Keratinocyte (primary cell): ENCODE results near the gene C12orf75.

Experiments
- EZH2 ChIP-seq: IDR thresholded peaks from one replicate; pipeline ENCODE4 v1.6.1; 2012; ENCODE audit warnings: inconsistent platforms, mild to moderate bottlenecking, low read length, moderate library complexity
- TF ChIP-seq, protein P1 (sequence below), 3 experiments: IDR thresholded peaks in 1 of 3; conservative IDR thresholded peaks in 1 of 3; optimal IDR thresholded peaks in 1 of 3; 2 replicates in 2 of 3; 3 replicates in 1 of 3; pipeline versions ENCODE3 to v1.5.1; 2011; ENCODE audit warnings: low read length in 3 of 3, mild to moderate bottlenecking in 3 of 3, moderate library complexity in 2 of 3, control low read depth in 1 of 3, inconsistent platforms in 1 of 3; ENCODE audit not compliant: insufficient read depth in 2 of 3; ENCODE audit errors: extremely low read depth in 1 of 3

DNA sequence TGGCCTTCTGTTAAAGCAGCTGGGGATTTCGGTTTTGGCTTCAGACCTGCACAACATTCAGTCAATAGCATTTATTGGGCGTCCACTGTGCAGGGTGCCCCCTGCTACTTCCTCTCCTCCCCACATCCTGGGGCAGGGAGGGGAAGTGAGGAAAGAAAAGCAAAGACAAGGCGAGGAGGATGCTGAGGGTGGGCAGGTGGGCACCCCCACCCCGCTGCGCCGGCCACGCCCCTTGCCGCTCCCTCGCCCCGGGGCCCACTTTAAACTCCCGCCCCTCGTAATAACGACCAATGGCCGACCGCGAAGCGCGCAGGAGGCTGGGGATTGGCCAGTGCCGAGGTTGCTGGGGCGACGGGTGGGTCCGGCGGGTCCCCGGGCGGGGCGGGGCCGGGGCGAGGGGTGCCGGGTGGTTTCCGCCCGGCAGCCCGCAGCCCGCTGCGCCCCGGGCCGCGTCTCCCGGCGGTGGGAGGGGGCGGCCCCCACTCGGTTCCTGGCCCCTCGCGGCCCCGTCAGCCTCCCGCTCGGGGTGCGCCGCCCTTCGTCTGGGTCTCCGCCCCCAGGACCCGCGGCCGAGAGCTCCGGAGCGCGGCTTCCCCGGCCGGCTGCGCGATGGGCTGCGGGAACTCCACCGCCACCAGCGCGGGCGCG is at the start of gene C12orf75:
- TF ChIP-seq, protein P1, sequence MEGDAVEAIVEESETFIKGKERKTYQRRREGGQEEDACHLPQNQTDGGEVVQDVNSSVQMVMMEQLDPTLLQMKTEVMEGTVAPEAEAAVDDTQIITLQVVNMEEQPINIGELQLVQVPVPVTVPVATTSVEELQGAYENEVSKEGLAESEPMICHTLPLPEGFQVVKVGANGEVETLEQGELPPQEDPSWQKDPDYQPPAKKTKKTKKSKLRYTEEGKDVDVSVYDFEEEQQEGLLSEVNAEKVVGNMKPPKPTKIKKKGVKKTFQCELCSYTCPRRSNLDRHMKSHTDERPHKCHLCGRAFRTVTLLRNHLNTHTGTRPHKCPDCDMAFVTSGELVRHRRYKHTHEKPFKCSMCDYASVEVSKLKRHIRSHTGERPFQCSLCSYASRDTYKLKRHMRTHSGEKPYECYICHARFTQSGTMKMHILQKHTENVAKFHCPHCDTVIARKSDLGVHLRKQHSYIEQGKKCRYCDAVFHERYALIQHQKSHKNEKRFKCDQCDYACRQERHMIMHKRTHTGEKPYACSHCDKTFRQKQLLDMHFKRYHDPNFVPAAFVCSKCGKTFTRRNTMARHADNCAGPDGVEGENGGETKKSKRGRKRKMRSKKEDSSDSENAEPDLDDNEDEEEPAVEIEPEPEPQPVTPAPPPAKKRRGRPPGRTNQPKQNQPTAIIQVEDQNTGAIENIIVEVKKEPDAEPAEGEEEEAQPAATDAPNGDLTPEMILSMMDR (optimal IDR thresholded peaks at IDR 0.05 in 1 of 3, IDR thresholded peaks at IDR 0.05 in 1 of 3, conservative IDR thresholded peaks at IDR 0.05 in 1 of 3; ENCODE audit: extremely low read depth in 1 of 3, insufficient read depth in 2 of 3, low read length in 3 of 3), result no peak
- no peak for TF ChIP-seq EZH2
